K562 (cell line): ENCODE measurements around the gene HYOU1. TPM values are rescaled to one million over a fixed set of nuclear protein-coding genes. Genes with fewer than 3 reads are reported as not detected.
A peak's percentile ranks its signal among the peaks of the same experiment; 100 is the strongest.

Source experiments
- CBFA2T2 ChIP-seq: fragments of 450-650 bp; conservative IDR thresholded peaks from 2 replicates; pipeline ENCODE4 v1.6.1; 2017; ENCODE audit warnings: mild to moderate bottlenecking
- KAT8 ChIP-seq: fragments of 450-650 bp; IDR thresholded peaks from 2 replicates; pipeline ENCODE4 v1.6.1; 2016; ENCODE audit warnings: low read depth, mild to moderate bottlenecking
- KLF13 ChIP-seq: fragments of 450-650 bp; IDR thresholded peaks from 2 replicates; pipeline ENCODE4 v1.6.1; 2016; ENCODE audit warnings: missing genetic modification characterization, low read depth, mild to moderate bottlenecking, missing compliant biosample characterization, moderate library complexity, borderline replicate concordance
- LEF1 ChIP-seq: fragments of 450-650 bp; IDR thresholded peaks from 2 replicates; pipeline ENCODE4 v1.6.1; 2016; ENCODE audit warnings: mild to moderate bottlenecking
- MAFK ChIP-seq: IDR thresholded peaks from 2 replicates; pipeline ENCODE4 v1.6.1; 2011; ENCODE audit warnings: low read length, improper control_type of control experiment
- PHF8 ChIP-seq: fragments of 200-600 bp; sonication (generic); IDR thresholded peaks from 2 replicates; pipeline ENCODE4 v1.6.1; 2012; ENCODE audit warnings: mixed run types, mild to moderate bottlenecking, inconsistent platforms, low read length, moderate library complexity, borderline replicate concordance
- PRMT5 ChIP-seq: sonication (generic); formaldehyde crosslinking; IDR thresholded peaks from 2 replicates; pipeline ENCODE4 v1.5.0; 2020; ENCODE audit warnings: missing genetic modification reagents
- TCF3 ChIP-seq: sonication (generic); formaldehyde crosslinking; IDR thresholded peaks from 2 replicates; pipeline ENCODE4 v1.4.0; 2020; ENCODE audit warnings: mild to moderate bottlenecking, missing genetic modification reagents
- polyA plus RNA-seq, 8 experiments: library from polyadenylated mRNA; depleted of rRNA in 4 of 8; stranded (reverse) in 5 of 8; unstranded in 3 of 8; fragments of >200 nt; fragmentation: Nextera tagmentation in 2 of 8; fragmentation: Illumina TruSeq in 1 of 8; extraction: Ambion mirVana in 2 of 8; extraction: Trizol in 1 of 8; gene quantifications; 2 replicates each; pipeline versions ENCODE4 v1.2.1 to v1.2.3, GENCODE V29; 2011 to 2014; ENCODE audit warnings: inconsistent platforms in 1 of 8, missing spikeins in 1 of 8
- total RNA-seq, 7 experiments: library from RNA; depleted of rRNA in 6 of 7; stranded (reverse); fragments of >200 nt in 6 of 7; fragmentation: Illumina TruSeq in 2 of 7; extraction: Trizol in 2 of 7; gene quantifications; 2 replicates each; pipeline versions ENCODE4 v1.2.1 to v1.2.3, GENCODE V29; 2011 to 2021; ENCODE audit warnings: low replicate concordance in 1 of 7
- TF ChIP-seq, protein P1 (sequence below), 2 experiments: fragments of 450-650 bp; formaldehyde crosslinking in 1 of 2; IDR thresholded peaks; 2 replicates each; pipeline versions ENCODE4 v1.4.0 to v1.6.1; 2014 to 2020; ENCODE audit warnings: mild to moderate bottlenecking in 2 of 2, borderline replicate concordance in 1 of 2, low read depth in 1 of 2
- TF ChIP-seq, protein P2 (sequence below): fragments of 250-450 bp; sonication (Bioruptor Pico); IDR thresholded peaks from 2 replicates; pipeline ENCODE4 v1.9.0; 2021; ENCODE audit warnings: mild to moderate bottlenecking, inconsistent platforms
- TF ChIP-seq, protein P3 (sequence below), 2 experiments: fragments of 150-350 bp in 1 of 2; IDR thresholded peaks; 2 replicates each; pipeline ENCODE4 v1.6.1; 2012 to 2016; ENCODE audit warnings: low read depth in 2 of 2, low read length in 2 of 2, mild to moderate bottlenecking in 1 of 2, moderate library complexity in 1 of 2

HYOU1 gene
- total and polyA plus RNA-seq, 9 of the 15 experiments (the other 6 are each of a cell fraction or from before 2014, with no cell fraction given): 19.5 to 197 (median 128) TPM

DNA sequence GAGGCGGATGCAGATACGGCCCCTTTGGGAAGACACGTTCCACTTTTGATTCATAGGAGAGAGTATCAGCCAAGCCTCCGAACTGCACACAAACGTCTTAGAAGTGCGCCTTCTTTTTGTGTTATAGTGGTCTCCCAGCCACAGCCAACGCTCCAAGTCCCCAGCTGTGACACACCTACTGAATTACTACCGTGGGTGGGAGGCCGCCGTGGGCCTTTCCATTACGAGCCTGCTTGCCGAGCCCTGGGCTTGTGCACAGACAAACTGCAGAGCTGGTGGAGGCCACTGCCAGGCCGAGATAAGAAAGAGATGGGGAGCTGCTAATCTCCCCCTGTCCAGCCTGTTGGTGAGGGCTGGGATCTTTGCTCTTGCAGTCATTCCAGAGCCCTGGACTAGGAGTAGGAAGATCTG, 28.4 kb upstream of the HYOU1 start (continued):
- TF ChIP-seq TCF3 (CRISPR knock-in tag): peak; percentile 97
- no peak for TF ChIP-seq KAT8
- TF ChIP-seq, protein P1, sequence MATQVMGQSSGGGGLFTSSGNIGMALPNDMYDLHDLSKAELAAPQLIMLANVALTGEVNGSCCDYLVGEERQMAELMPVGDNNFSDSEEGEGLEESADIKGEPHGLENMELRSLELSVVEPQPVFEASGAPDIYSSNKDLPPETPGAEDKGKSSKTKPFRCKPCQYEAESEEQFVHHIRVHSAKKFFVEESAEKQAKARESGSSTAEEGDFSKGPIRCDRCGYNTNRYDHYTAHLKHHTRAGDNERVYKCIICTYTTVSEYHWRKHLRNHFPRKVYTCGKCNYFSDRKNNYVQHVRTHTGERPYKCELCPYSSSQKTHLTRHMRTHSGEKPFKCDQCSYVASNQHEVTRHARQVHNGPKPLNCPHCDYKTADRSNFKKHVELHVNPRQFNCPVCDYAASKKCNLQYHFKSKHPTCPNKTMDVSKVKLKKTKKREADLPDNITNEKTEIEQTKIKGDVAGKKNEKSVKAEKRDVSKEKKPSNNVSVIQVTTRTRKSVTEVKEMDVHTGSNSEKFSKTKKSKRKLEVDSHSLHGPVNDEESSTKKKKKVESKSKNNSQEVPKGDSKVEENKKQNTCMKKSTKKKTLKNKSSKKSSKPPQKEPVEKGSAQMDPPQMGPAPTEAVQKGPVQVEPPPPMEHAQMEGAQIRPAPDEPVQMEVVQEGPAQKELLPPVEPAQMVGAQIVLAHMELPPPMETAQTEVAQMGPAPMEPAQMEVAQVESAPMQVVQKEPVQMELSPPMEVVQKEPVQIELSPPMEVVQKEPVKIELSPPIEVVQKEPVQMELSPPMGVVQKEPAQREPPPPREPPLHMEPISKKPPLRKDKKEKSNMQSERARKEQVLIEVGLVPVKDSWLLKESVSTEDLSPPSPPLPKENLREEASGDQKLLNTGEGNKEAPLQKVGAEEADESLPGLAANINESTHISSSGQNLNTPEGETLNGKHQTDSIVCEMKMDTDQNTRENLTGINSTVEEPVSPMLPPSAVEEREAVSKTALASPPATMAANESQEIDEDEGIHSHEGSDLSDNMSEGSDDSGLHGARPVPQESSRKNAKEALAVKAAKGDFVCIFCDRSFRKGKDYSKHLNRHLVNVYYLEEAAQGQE (IDR thresholded peaks at IDR 0.05; ENCODE audit: borderline replicate concordance): 0 out of 2 replicates have a peak, but pooled peaks have one; percentile 6
- TF ChIP-seq, protein P1 (CRISPR knock-in tag; IDR thresholded peaks at IDR 0.05; ENCODE audit: low read depth): no peak
- TF ChIP-seq KLF13 (tag): no peak
- TF ChIP-seq CBFA2T2: peak; percentile 96
- TF ChIP-seq PHF8: no peak
- no peak; the same call in 1 of the 2 replicates for TF ChIP-seq MAFK
- TF ChIP-seq, protein P2, sequence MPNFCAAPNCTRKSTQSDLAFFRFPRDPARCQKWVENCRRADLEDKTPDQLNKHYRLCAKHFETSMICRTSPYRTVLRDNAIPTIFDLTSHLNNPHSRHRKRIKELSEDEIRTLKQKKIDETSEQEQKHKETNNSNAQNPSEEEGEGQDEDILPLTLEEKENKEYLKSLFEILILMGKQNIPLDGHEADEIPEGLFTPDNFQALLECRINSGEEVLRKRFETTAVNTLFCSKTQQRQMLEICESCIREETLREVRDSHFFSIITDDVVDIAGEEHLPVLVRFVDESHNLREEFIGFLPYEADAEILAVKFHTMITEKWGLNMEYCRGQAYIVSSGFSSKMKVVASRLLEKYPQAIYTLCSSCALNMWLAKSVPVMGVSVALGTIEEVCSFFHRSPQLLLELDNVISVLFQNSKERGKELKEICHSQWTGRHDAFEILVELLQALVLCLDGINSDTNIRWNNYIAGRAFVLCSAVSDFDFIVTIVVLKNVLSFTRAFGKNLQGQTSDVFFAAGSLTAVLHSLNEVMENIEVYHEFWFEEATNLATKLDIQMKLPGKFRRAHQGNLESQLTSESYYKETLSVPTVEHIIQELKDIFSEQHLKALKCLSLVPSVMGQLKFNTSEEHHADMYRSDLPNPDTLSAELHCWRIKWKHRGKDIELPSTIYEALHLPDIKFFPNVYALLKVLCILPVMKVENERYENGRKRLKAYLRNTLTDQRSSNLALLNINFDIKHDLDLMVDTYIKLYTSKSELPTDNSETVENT (CRISPR knock-in tag): no peak
- 0 out of 2 replicates have a peak, but pooled peaks have one; percentile 46 for TF ChIP-seq LEF1
- TF ChIP-seq PRMT5 (CRISPR knock-in tag): no peak
- TF ChIP-seq, protein P3, sequence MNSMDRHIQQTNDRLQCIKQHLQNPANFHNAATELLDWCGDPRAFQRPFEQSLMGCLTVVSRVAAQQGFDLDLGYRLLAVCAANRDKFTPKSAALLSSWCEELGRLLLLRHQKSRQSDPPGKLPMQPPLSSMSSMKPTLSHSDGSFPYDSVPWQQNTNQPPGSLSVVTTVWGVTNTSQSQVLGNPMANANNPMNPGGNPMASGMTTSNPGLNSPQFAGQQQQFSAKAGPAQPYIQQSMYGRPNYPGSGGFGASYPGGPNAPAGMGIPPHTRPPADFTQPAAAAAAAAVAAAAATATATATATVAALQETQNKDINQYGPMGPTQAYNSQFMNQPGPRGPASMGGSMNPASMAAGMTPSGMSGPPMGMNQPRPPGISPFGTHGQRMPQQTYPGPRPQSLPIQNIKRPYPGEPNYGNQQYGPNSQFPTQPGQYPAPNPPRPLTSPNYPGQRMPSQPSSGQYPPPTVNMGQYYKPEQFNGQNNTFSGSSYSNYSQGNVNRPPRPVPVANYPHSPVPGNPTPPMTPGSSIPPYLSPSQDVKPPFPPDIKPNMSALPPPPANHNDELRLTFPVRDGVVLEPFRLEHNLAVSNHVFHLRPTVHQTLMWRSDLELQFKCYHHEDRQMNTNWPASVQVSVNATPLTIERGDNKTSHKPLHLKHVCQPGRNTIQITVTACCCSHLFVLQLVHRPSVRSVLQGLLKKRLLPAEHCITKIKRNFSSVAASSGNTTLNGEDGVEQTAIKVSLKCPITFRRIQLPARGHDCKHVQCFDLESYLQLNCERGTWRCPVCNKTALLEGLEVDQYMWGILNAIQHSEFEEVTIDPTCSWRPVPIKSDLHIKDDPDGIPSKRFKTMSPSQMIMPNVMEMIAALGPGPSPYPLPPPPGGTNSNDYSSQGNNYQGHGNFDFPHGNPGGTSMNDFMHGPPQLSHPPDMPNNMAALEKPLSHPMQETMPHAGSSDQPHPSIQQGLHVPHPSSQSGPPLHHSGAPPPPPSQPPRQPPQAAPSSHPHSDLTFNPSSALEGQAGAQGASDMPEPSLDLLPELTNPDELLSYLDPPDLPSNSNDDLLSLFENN (IDR thresholded peaks at IDR 0.05; ENCODE audit: low read depth in 2 of 2, low read length in 2 of 2): peak in 1 of 2 experiments; percentile 91; a peak in 2 of 4 replicates
